Activated T-helper 17 cell treated with anti-CD3 and anti-CD28 coated beads, Interleukin-2, amount 50 U/mL, for 72 hours (primary cell): ENCODE results near the gene CCDC47. TPM values are rescaled to one million over a fixed set of nuclear protein-coding genes. Genes with fewer than 3 reads are reported as not detected.
"Not testable (repeated sequence)": the region's sequence is repeated elsewhere in the genome, so short reads cannot be mapped to it uniquely, and the experiment has no call there.

Source experiments
- ATAC-seq: fragments of 150-1000 bp; cut with Tn5 transposase; replicated peaks from 2 replicates; pipeline ENCODE4 v1.10.0; 2021; ENCODE audit warnings: mild to moderate bottlenecking, moderate library complexity
- H3K27ac Mint-ChIP-seq: one replicate; pipeline ENCODE4 v1.8.0; 2022; ENCODE audit warnings: mixed read lengths
- H3K27me3 Mint-ChIP-seq: one replicate; pipeline ENCODE4 v1.8.0; 2022; ENCODE audit warnings: mixed read lengths
- H3K36me3 Mint-ChIP-seq: one replicate; pipeline ENCODE4 v1.8.0; 2022; ENCODE audit warnings: low read depth, mild to moderate bottlenecking, mixed read lengths
- H3K4me1 Mint-ChIP-seq: one replicate; pipeline ENCODE4 v1.8.0; 2022; ENCODE audit warnings: mixed read lengths
- H3K4me3 Mint-ChIP-seq: one replicate; pipeline ENCODE4 v1.8.0; 2022; ENCODE audit warnings: mild to moderate bottlenecking, mixed read lengths
- H3K9me3 Mint-ChIP-seq: one replicate; pipeline ENCODE4 v1.8.0; 2022; ENCODE audit warnings: mixed read lengths
- total RNA-seq, 2 donors: library from RNA; stranded (reverse); gene quantifications; one replicate each; pipeline ENCODE4 v1.2.3, GENCODE V29; 2022

The CCDC47 gene
- total RNA-seq, 2 donors from 2014 or later, result 75.5 to 99.9 TPM

DNA sequence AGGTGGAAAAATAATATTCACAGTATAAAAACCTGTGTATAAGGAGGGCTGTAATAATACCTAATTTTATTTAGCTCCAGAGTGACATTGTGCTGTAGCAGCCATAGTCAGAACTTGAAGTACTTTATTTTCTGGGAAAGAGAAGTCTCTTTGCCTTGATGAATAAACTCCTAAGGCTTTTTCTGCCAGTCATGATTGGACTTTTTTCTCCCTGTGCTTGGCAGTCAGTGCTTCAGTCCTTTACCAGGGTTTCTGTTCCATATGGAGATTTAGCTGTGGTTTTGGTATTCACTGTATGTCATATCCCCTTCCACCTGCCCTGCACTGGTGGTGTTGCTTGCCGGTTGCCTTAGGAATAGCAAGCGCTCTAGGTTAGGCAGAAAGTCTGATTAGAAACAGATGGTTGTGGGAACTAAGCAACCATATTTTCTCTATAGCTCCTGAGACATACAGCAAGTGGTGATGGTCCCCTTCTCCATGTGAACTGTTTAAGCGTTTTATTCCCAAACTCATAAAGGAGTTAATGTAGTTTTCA is 25.2 kb upstream of the CCDC47 start:
- no peak for ATAC-seq
- peaks cover 100% of the 10 kb centered on the region for H3K36me3 Mint-ChIP-seq
- H3K9me3 Mint-ChIP-seq, result no peaks in the 10 kb centered on the region
- no peak overlapping the region for H3K4me3 Mint-ChIP-seq
- H3K27ac Mint-ChIP-seq, result no peak overlapping the region
- no peaks in the 10 kb centered on the region for H3K4me1 Mint-ChIP-seq
- no peaks in the 10 kb centered on the region for H3K27me3 Mint-ChIP-seq

GRCh38 chr17:63796375-63796774 is 23.0 kb upstream of the CCDC47 start:
- peaks cover 100% of the 10 kb centered on the region for H3K36me3 Mint-ChIP-seq
- not testable (repeated sequence) for H3K27ac Mint-ChIP-seq, H3K9me3 Mint-ChIP-seq, H3K4me3 Mint-ChIP-seq, ATAC-seq, H3K4me1 Mint-ChIP-seq, H3K27me3 Mint-ChIP-seq

- no peaks in the 10 kb centered on the region for H3K27me3 Mint-ChIP-seq
- no peaks in the 10 kb centered on the region for H3K4me1 Mint-ChIP-seq
- no peak for ATAC-seq
- peaks cover 96% of the 10 kb centered on the region for H3K36me3 Mint-ChIP-seq
- H3K4me3 Mint-ChIP-seq, result no peak overlapping the region
- H3K9me3 Mint-ChIP-seq, result no peaks in the 10 kb centered on the region
- H3K27ac Mint-ChIP-seq, result no peak overlapping the region
Observed at GRCh38 chr17:63792055-63792729, 18.8 kb upstream of the CCDC47 start.

- no peaks in the 10 kb centered on the region for H3K9me3 Mint-ChIP-seq
- no peak overlapping the region for H3K27ac Mint-ChIP-seq
- H3K36me3 Mint-ChIP-seq, result peaks cover 96% of the 10 kb centered on the region
- H3K27me3 Mint-ChIP-seq, result no peaks in the 10 kb centered on the region
- H3K4me1 Mint-ChIP-seq, result no peaks in the 10 kb centered on the region
- no peak for ATAC-seq
- H3K4me3 Mint-ChIP-seq, result no peak overlapping the region
Observed at GRCh38 chr17:63790057-63790456, 16.7 kb upstream of the CCDC47 start.

- H3K36me3 Mint-ChIP-seq, result peaks cover 96% of the 10 kb centered on the region
- H3K4me3 Mint-ChIP-seq, result no peak overlapping the region
- no peak for ATAC-seq
- H3K27ac Mint-ChIP-seq, result no peak overlapping the region
- H3K9me3 Mint-ChIP-seq, result no peaks in the 10 kb centered on the region
- H3K4me1 Mint-ChIP-seq, result peaks cover 11% of the 10 kb centered on the region
- no peaks in the 10 kb centered on the region for H3K27me3 Mint-ChIP-seq
Observed at GRCh38 chr17:63786971-63787711, 13.7 kb upstream of the CCDC47 start.

DNA sequence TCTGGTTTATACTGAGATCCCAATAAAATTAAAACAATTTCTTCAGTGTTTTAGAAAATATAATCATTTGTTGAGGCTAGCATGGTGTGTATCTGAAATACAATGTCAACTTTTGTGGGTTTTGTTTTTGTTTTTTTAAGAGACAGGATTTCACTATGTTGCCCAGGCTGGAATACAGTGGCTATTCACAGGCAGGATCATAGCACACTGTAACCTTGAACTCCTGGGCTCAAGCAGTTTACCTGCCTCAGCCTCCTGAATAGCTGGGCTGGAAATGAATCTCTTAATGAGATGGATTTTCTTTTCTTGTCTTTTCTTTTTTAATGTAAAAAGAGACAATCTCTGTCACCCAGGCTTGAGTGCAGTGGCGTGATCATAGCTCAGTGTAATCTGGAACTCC is 12.7 kb upstream of the CCDC47 start:
- H3K27ac Mint-ChIP-seq, result no peak overlapping the region
- peaks cover 94% of the 10 kb centered on the region for H3K36me3 Mint-ChIP-seq
- no peaks in the 10 kb centered on the region for H3K27me3 Mint-ChIP-seq
- H3K4me3 Mint-ChIP-seq, result no peak overlapping the region
- no peak for ATAC-seq
- peaks cover 16% of the 10 kb centered on the region for H3K4me1 Mint-ChIP-seq
- no peaks in the 10 kb centered on the region for H3K9me3 Mint-ChIP-seq

GRCh38 chr17:63785556-63785955 is 12.2 kb upstream of the CCDC47 start:
- Mint-ChIP-seq H3K36me3 (peaks cover 98% of the 10 kb centered on the region), H3K4me3 (no peak overlapping the region), H3K27me3 (no peaks in the 10 kb centered on the region), H3K27ac (no peak overlapping the region), H3K4me1 (peaks cover 21% of the 10 kb centered on the region), H3K9me3 (no peaks in the 10 kb centered on the region)
- no peak for ATAC-seq

DNA sequence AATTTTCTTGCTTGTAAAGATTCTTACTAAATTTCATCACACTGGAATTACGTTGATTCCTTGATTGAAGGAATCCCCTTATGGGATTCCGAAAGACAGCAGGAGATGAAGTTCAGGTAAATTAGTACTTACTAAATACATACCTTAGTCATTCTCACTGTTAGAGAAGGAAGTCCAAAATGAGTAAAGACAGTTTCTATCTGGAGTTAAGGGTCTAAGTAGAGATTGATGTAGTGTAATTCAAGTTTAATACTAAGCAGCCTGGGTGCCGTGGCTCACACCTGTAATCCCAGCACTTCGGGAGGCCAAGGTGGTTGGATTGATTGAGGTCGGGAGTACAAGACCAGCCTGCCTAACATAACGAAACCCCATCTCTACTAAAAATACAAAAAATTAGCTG is 10.1 kb upstream of the CCDC47 start:
- H3K9me3 Mint-ChIP-seq, result no peaks in the 10 kb centered on the region
- ATAC-seq, result peak; percentile 39
- peaks cover 34% of the 10 kb centered on the region for H3K4me1 Mint-ChIP-seq
- H3K27me3 Mint-ChIP-seq, result no peaks in the 10 kb centered on the region
- peak overlapping the region; percentile 5 for H3K27ac Mint-ChIP-seq
- no peak overlapping the region for H3K4me3 Mint-ChIP-seq
- peaks cover 98% of the 10 kb centered on the region for H3K36me3 Mint-ChIP-seq

DNA sequence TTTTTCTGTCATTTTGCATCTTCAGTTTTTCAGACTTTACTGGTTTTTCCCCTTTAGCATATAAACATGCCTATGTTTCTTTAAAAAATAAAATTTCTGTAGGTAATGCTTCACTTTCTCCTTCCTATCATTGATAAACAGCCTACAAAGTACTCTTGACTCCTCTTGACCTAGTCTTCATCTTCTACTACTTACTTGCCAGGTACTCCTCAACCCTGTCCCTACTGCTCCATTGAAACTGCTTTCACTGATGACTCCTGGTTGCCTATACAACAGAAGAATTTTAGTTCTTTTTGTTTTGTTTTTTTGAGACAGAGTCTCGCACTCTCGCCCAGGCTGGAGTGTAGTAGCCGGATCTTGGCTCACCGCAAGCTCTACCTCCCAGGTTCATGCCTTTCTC is 7.5 kb upstream of the CCDC47 start:
- Mint-ChIP-seq H3K9me3 (no peaks in the 10 kb centered on the region), H3K27me3 (no peaks in the 10 kb centered on the region), H3K27ac (peak overlapping the region; percentile 1), H3K36me3 (peaks cover 98% of the 10 kb centered on the region), H3K4me1 (peaks cover 49% of the 10 kb centered on the region), H3K4me3 (no peak overlapping the region)
- ATAC-seq, result no peak

GRCh38 chr17:63780507-63780906 is 7.1 kb upstream of the CCDC47 start:
- Mint-ChIP-seq H3K4me1 (peaks cover 53% of the 10 kb centered on the region), H3K36me3 (peaks cover 98% of the 10 kb centered on the region), H3K4me3 (peak overlapping the region; percentile 21), H3K27me3 (no peaks in the 10 kb centered on the region), H3K27ac (peak overlapping the region; percentile 58), H3K9me3 (no peaks in the 10 kb centered on the region)
- no peak for ATAC-seq

DNA sequence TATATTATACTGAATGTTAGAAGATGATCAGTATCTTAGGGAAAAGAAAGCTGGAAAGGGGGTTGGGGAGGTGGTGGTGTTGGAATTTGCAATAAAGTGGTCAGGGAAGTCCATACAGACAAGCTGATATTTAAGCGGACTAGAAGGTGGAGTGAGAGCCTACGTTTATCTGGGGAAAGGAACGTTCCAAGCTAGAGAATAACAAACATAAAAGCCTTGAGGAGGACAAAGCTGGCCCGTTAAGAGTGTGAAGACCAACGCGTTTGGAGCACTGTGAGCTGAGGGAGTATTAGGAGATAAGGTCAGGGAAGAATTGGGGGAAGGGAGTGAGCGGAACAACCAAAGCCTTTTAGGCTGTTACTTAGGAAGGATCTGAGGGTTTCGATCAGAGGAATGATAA is 2.0 kb upstream of the CCDC47 start:
- Mint-ChIP-seq H3K27ac (peak overlapping the region; percentile 98), H3K9me3 (no peaks in the 10 kb centered on the region)
- no peak for ATAC-seq

GRCh38 chr17:63774969-63775265 is 1.5 kb upstream of the CCDC47 start:
- Mint-ChIP-seq H3K36me3 (peaks cover 100% of the 10 kb centered on the region), H3K9me3 (no peaks in the 10 kb centered on the region), H3K27ac (peak overlapping the region; percentile 98), H3K4me3 (peak overlapping the region; percentile 93), H3K27me3 (no peaks in the 10 kb centered on the region), H3K4me1 (peaks cover 32% of the 10 kb centered on the region)
- no peak for ATAC-seq

More for the DNA sequence above, 2.0 kb upstream of the CCDC47 start:
- H3K4me1 Mint-ChIP-seq, result peaks cover 38% of the 10 kb centered on the region
- H3K36me3 Mint-ChIP-seq, result peaks cover 100% of the 10 kb centered on the region
- no peaks in the 10 kb centered on the region for H3K27me3 Mint-ChIP-seq
- peak overlapping the region; percentile 93 for H3K4me3 Mint-ChIP-seq

DNA sequence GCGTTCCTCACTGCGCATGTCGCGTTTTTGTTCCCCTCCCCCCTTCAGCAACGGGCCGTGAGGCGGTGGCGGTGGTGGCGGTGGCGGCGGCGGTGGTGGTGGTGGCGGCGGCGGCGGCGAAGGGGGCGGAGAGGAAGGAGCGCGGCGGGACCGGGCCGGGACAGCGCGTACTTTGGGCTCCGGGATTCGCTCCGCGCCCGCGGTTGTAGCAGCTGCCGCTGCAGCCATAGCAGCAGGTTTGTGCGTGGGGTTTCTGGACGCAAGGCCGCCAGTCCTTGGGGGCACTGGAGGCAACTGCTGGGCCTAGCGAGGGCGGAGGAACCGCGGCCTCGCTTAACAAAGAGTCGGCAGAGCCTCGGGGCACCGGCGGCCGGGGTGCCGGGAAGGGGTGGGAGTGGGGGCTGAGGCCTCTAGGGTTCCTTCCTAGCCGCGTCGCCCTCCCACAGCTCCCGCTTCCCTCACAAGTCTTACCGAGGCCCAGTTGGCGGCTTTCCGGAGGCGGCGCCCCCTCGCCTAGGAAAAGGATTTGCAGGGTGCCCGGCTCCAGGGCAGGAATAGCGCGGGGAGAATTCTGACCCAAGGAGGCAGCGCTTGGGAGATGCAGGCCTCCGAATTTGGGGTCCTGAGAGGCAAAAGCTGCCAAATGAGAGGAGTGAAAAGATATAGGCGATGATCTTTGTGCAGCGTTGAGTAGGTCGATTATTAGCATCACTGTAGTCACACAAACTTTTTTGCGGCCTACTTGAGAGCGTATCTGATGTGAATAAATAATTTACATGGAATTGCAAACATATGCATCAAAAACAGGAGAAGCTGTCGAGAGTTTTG is 958 bp upstream of the CCDC47 start, which contains the start of gene DDX42:
Gene DDX42, plus strand, starts transcription at position 30 of the 828 bp plus-strand sequence. CDS start 12,880 bp downstream, outside the sequence.
- Mint-ChIP-seq H3K27me3 (no peaks in the 10 kb centered on the region), H3K36me3 (peaks cover 100% of the 10 kb centered on the region), H3K27ac (peak within 1 kb of the TSS; percentile 98), H3K4me1 (peaks cover 27% of the 10 kb centered on the region), H3K4me3 (peak within 1 kb of the TSS; percentile 93), H3K9me3 (no peaks in the 10 kb centered on the region)
- peak; percentile 8 for ATAC-seq

DNA sequence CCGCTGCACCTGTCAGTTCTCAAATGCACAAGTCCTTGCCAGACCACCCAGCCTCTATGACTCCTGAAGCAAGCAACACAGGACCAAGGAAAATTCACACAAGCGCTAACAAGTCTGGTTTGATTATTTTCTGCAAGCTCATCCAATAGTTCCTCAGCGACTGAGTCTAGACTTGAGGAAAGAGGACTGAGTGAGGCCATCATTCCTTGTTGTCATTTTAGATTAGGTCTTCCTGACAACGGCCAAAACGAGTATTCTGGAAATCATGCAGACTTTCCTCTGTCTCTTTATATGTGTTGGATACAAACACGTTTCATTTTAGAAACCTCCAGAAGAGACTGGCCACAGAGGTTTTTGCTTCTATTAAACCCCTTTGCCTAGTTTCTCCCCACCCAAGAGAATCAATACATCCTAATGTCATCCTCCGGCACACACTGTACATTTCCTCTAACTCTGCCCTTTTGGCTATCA is 561 bp downstream of the CCDC47 start:
- H3K36me3 Mint-ChIP-seq, result peaks cover 100% of the 10 kb centered on the region
- peaks cover 23% of the 10 kb centered on the region for H3K4me1 Mint-ChIP-seq
- no peaks in the 10 kb centered on the region for H3K27me3 Mint-ChIP-seq

More for the DNA sequence above, 561 bp downstream of the CCDC47 start:
- H3K4me3 Mint-ChIP-seq, result peak overlapping the region; percentile 93
- no peak for ATAC-seq
- H3K27ac Mint-ChIP-seq, result peak overlapping the region; percentile 98
- no peaks in the 10 kb centered on the region for H3K9me3 Mint-ChIP-seq
